Lower leg skin (tissue), 3 donors: Measurements from ENCODE around the gene OAS2.

Source experiments
- POLR2A ChIP-seq, 2 donors: fragments of 450-650 bp; IDR thresholded peaks; one replicate each; pipeline ENCODE4 v1.6.1; 2016 to 2017; ENCODE audit warnings: antibody characterized with exemption in 2 of 2, mild to moderate bottlenecking in 1 of 2, moderate library complexity in 1 of 2
- TF ChIP-seq, protein P1 (sequence below), 3 donors: fragments of 450-650 bp; IDR thresholded peaks; one replicate each; pipeline ENCODE4 v1.5.1; 2016; ENCODE audit warnings: antibody characterized with exemption in 3 of 3, mild to moderate bottlenecking in 3 of 3, moderate library complexity in 2 of 3

DNA sequence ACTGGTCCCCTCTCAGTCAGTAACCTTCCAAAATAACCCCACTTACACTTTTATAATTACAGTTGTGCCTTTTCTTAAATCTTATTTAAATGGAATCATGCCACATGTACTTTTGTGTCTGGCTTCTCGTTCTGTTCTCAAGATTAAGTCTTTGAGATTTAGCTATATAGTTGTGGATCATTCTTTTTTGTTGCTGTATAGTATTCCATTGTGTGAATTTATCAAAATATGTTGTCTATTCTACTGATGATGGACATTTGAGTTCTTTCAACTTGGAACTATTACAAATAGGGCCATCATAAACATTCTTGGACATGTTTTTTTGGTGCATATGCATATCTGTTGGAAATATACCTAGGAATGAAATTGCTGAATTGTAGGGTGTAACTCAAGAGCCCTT is 31.0 kb upstream of the OAS2 start:
- TF ChIP-seq, protein P1, sequence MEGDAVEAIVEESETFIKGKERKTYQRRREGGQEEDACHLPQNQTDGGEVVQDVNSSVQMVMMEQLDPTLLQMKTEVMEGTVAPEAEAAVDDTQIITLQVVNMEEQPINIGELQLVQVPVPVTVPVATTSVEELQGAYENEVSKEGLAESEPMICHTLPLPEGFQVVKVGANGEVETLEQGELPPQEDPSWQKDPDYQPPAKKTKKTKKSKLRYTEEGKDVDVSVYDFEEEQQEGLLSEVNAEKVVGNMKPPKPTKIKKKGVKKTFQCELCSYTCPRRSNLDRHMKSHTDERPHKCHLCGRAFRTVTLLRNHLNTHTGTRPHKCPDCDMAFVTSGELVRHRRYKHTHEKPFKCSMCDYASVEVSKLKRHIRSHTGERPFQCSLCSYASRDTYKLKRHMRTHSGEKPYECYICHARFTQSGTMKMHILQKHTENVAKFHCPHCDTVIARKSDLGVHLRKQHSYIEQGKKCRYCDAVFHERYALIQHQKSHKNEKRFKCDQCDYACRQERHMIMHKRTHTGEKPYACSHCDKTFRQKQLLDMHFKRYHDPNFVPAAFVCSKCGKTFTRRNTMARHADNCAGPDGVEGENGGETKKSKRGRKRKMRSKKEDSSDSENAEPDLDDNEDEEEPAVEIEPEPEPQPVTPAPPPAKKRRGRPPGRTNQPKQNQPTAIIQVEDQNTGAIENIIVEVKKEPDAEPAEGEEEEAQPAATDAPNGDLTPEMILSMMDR (IDR thresholded peaks at IDR 0.05) = no peak
- no peak for TF ChIP-seq POLR2A (IDR thresholded peaks at IDR 0.05)
